Dedifferentiated amniotic fluid mesenchymal stem cell (primary cell): ENCODE measurements around the gene SKIDA1.

Experiments used
- DNase-seq: peaks from one replicate; pipeline ENCODE4 v3.0.0-alpha.2; 2016; ENCODE audit errors: extremely low spot score

Gene SKIDA1

DNA sequence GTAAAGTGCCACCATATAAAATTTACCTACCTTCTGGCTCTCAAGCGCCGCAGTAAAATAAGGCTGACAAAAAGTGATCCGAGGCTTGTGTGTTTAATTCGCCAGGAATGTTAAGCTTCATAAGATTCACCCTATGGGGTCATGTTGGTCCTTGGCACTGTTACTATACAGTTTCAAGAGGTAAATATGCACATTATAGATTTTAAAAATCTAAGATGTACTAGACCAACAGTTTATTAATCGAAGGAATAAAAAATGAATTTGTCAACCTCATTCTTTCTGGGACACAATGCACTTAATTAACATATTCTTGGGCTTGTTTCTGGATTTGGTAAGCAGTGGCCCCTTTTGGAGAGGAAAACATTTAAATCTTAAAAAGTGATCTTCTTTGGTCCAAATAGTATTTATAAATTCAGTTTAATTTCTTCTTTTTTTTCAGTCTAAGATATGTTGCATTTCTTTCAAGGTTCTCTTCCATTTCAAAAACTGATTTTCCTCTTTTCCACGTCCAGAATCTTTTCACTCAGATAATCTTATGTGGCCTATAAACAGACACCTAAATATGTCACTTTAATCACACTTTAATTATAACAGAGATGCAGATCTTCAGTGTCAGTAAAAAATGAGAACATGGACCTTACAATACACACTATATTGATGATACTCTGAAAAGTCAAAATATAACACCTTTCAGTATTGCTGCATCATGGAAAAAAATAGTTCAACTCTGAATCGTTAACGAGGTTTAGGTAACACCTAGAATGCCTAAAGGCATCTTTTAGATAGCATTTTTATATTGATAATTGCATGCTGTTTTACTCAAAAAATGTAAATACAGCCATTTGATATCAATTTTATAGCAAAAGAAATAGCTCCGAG lies 3.8 kb upstream of the SKIDA1 start:
- DNase-seq = no peak

GRCh38 chr10:21528236-21529031 lies 3.0 kb upstream of the SKIDA1 start:
- DNase-seq = no peak

DNA sequence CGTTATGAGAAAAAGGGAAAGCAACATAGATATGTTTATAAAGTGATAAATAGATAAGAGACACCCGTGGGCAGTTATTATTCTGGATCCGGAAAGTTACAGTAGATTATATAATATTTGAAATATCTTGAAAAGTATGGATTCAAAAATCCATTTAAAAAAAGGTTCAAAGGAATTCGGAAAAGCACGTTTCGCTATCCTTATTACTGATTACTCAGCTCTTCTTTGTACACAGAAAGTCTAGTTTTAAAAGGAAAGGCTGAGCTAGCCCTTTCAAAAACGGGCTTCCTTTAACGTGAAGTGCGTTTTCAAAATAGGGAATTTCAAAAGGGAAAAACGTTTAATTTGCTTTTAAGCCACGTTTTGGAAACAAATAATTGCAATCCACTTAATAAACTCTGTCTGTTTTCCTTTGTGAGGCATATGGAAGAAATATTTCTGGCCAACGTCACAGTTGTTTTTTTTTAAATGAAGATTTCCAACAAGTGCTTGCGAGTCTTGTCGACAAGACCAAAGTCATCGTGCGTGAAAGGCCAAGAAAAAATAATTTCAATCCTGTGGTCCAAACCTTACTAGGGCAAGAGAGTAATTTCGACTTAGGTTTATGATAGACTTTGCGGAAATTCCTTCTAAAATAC lies 2.2 kb upstream of the SKIDA1 start:
- no peak for DNase-seq

DNA sequence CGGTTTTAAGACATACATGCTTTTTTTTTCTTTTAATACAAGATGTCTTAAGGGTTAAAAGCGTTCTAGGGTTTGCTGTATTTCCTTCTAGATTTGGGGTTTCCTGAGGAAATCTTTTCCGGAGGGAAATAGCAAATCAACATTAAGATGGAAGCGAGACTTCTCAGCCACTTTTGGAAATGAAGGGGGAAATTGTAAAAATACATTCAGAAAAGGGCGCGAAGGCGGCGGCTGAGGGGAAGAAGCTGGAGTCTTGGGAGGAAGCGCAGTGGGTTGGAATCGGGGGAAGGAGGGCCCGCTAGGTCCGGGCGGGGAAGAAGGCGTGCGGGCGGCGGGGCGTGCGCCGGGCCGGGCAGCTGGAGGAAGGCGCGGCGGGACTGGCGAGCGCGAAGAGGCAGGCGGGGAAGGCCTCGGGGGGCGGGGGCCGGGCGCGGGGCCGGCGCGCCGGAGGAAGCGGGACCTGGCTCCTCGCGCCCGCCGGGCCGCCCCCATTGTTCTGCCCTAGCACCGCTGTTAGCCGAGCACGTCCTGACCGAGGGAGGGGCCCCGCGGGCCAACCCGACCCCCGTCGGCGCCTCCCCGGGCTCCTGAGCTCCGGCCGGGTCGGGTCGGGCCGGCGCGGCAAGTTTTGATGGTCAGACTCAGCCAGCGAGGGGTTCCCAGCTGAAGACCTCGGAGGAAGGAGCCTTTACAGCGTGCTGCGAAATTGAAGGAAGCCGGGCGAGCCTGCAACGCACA lies 1.5 kb upstream of the SKIDA1 start:
- DNase-seq = peak; percentile 53

- peak; percentile 49 for DNase-seq
Measured at GRCh38 chr10:21526188-21526859, 842 bp upstream of the SKIDA1 start.

GRCh38 chr10:21524526-21525366 lies 736 bp downstream of the SKIDA1 start:
- no peak for DNase-seq

- DNase-seq = no peak
Measured at GRCh38 chr10:21524131-21524525, 1.4 kb downstream of the SKIDA1 start.

GRCh38 chr10:21523557-21524008 lies 1.9 kb downstream of the SKIDA1 start:
- no peak for DNase-seq

DNA sequence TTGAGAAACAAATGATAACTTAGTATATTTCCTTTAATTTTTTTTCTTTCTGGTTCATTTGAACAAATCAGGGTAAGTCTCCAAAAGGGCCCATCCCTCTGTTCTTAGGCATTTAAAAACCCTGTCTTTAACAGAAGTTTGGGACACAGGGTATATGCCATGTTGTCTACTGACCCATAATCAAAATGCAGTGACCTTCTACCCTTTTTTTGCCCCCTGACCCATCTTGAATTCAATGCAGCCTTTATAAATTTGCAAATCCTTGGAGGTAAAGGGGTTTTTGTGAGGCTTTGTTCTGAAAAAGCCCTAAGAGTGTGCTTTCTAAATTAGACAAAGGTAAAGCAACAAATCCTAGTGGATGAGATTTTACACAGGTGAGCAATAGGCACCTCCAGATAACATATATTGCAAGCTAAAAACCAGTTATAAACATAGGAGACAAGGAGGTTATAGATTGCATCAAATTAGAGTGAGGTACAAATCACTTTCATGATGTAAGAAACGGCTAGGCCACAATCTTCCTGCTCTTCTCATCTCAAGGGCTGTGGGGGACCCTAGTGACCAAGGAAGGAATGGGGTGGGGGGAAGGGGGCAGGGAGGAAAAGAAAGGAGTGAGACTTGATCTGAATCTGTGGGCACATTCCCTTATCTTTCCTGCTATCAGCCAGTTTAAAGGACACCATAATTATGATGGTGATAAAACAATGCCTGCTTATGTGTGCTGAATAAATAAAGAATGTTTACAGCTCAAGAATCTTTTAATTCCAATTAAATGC lies 2.7 kb downstream of the SKIDA1 start:
- no peak for DNase-seq

DNA sequence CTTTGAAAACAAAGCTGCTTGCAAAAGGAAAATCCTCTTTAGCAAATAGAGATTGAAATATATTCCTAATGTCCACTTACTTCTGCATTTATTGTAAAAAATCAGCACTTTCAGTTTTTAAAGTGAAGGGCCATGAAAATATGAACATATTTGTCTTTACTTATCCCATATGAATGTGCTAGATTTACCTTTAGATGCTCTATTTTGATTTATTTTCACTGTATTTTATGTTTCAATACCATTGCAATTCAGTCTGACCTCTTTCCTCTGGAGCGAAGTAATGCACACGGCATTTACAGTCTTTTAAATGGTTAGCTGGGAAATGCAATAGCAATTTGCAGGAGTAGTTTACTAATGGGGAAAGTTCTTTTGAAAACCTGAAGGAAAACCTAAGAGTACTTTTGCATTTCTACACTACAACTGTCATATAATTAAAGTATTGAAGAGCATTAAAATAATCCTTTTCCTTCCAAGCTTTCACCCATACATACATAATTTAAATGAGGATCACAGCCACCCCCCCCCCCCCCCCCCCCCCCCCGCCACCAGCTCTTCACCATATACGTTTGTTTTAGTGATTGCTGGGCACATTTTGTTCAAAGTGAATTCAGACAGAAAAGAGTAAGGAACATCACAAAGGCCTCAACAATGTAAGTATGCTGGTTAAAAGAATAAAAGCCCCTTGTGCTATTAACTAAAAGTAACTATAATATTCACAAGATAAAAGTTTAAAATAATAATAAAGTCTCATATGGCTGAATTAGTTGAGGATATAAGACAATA lies 3.5 kb downstream of the SKIDA1 start:
- DNase-seq = no peak

GRCh38 chr10:21520949-21521348 lies 4.5 kb downstream of the SKIDA1 start:
- DNase-seq = no peak

DNA sequence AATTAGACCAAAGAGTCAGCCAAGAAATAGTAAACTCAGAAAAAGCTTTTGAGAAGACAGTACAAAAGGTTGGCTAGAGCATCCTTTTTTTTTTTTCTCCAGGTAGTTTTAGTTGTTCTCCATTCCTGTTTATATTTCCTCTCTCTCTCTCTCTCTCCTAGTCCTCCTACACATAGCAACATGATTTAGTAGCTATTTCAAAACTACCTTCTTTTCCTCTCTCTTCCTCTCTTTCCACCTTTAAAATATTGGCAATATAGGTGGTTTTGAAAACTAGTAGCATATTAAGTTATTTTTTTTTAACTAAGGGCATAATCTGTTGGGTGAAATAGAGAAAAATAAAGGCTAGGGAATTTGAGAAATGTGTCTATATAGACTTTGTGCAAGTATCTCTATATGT lies 5.0 kb downstream of the SKIDA1 start:
- no peak for DNase-seq

DNA sequence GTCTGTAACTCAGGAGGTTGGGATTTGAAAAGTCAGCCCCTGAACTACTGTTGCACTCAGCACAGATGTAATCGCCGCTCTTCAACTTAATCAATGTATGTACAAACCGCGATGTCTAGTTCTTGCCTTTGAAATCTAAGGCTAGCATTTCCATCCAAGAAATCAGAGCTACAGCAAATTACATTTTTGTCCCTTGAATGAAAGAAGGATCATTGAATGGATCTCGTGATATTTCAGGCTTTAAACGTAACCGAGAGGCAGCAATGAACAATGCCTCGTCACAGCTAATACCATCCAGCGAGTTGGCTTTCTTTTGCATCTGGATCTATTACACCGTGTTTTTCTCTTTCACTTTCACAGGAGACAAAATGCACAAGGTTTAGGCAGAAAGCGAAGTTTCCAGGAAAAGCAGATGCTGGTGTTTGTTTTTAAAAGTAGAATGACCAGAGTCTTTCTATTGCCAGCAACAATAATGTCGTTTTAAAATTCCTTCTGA lies 5.5 kb downstream of the SKIDA1 start:
- peak; percentile 56 for DNase-seq

- DNase-seq = no peak
Measured at GRCh38 chr10:21519397-21519933, 6.0 kb downstream of the SKIDA1 start.

- no peak for DNase-seq
Measured at GRCh38 chr10:21518641-21519396, 6.7 kb downstream of the SKIDA1 start.

DNA sequence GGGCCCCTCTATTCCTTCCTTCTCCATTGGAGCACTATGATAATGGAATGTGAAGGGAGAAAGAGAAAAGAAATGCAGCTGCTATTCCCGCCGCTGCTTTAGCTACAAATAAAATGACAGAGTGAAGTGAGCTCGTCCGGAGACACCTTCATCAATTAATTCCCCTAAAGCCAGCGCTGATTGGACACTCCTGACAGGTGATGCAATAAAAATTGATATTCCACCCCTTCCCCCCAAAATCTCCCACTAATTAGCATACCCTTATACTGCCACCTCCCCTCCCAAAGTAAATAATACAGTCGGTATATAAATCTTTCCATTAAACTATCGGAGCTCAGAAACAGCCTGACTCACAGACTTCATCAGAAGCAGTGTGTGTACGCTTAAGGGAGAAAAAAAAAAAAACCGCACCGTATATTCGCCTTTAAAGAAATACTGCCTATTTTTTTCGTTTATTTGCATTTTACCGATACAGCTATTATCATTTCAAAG lies 7.3 kb downstream of the SKIDA1 start:
- DNase-seq = no peak
